A549 treated with ZK216348 at 1 μM for 4 hours (cell line): Measurements from ENCODE around the gene FAM120A. TPM values are rescaled to one million over a fixed set of nuclear protein-coding genes. Genes with fewer than 3 reads are reported as not detected.

Source experiments
- total RNA-seq: library from RNA; stranded (reverse); fragments of 200-300 nt; extraction: Qiagen RNA extraction; gene quantifications from 5 replicates; pipeline ENCODE4 v1.2.3, GENCODE V29; 2022; ENCODE audit warnings: low read depth

Gene FAM120A, protein sequence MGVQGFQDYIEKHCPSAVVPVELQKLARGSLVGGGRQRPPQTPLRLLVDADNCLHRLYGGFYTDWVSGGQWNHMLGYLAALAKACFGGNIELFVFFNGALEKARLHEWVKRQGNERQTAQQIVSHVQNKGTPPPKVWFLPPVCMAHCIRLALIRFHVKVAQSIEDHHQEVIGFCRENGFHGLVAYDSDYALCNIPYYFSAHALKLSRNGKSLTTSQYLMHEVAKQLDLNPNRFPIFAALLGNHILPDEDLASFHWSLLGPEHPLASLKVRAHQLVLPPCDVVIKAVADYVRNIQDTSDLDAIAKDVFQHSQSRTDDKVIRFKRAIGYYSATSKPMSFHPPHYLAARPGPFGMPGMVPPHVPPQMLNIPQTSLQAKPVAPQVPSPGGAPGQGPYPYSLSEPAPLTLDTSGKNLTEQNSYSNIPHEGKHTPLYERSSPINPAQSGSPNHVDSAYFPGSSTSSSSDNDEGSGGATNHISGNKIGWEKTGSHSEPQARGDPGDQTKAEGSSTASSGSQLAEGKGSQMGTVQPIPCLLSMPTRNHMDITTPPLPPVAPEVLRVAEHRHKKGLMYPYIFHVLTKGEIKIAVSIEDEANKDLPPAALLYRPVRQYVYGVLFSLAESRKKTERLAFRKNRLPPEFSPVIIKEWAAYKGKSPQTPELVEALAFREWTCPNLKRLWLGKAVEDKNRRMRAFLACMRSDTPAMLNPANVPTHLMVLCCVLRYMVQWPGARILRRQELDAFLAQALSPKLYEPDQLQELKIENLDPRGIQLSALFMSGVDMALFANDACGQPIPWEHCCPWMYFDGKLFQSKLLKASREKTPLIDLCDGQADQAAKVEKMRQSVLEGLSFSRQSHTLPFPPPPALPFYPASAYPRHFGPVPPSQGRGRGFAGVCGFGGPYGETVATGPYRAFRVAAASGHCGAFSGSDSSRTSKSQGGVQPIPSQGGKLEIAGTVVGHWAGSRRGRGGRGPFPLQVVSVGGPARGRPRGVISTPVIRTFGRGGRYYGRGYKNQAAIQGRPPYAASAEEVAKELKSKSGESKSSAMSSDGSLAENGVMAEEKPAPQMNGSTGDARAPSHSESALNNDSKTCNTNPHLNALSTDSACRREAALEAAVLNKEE
- total RNA-seq, result 69.9 to 88.9 TPM (median 77.5 TPM) in 5 replicates

DNA sequence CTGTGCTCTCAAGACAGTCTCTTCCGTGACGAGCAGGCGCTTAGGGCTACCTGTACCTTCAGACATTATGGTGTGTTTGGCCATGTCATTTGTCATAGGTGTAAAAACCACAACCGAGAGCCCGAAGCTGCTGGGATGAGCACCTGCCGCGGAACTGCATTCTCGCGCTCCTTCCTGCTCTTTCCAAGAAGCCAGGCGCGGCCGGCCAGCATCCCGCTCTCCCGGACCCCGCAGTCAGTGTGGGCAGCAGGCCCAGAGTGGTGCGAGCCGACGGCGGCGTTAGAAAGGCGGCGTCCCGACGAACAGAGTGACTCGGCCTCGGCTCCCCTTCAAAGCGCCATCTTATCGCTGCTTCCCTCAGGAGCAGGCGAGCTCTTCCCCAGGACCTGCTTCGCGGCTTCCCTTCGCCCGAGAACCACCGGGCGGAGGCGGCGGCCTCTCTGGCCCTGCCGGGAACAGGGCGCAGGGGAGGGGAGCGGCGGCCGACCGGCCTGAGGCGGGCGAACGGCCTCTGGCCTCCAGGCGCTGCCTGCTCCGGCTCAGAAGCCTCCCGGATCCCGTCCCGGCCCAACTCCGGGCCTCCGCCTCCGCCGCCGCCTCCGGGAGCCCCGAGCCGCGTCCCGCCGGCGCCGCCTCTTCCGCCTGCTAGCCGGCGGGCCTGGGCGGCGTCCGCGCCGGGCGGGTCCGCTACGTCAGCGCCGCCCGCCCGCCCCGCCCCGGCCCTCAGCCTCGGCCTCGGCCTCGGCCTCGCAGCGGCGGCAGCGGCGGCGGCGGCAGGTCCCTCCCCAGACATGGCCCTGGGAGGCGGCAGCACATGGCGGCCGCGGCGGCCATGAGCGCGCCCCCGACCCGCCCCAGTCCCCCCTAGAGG, at the start of gene FAM120A:
Gene FAM120A, plus strand, starts transcription at position 741 of the 871 bp plus-strand sequence. CDS start 231 bp downstream, outside the sequence.

DNA sequence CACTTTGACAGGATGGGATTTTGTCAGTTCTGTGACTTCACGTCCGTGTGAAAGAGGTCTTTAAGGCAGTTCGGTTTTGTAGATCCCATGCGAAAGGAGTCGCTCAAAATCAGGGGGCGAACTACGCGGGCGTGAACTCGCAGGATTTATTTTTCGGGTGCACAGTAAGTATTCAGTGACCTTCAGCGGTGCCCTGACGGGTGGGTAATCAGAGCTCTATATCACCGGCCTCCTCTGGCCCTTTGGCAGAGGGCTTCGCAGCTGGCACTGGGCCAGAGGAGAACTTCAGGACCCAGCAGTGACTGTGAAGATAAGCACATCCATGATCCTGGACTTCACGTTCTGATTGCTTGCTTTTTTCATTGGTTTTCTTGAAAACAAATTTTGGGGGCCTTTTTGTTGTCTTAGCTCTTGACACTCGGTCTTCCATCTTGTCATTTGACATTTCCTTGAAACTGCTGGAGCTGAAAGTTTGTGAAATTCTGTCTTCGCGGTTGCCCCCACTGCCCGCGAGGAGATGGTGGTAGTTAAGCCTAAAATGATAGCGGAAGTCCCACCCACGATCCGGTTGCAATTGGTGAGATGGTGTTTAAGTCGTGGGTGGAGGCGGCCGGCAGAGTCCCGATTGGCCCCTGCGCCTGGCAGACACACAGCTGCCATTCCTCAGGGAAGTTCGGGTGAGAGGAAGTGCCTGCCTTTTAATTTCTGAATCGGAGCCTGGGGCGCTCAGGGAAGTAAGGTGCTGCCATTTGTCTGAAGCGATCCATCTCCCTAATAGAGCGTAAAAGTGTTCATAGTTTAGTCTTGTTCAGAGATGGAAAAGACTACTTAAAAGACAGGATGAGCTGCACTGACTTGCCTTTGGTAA, 1.8 kb downstream of the FAM120A start, which contains the start of gene FAM120AOS:
Gene FAM120AOS, minus strand, starts transcription at position 535 of the 868 bp plus-strand sequence. CDS start 872 bp downstream, outside the sequence.

DNA sequence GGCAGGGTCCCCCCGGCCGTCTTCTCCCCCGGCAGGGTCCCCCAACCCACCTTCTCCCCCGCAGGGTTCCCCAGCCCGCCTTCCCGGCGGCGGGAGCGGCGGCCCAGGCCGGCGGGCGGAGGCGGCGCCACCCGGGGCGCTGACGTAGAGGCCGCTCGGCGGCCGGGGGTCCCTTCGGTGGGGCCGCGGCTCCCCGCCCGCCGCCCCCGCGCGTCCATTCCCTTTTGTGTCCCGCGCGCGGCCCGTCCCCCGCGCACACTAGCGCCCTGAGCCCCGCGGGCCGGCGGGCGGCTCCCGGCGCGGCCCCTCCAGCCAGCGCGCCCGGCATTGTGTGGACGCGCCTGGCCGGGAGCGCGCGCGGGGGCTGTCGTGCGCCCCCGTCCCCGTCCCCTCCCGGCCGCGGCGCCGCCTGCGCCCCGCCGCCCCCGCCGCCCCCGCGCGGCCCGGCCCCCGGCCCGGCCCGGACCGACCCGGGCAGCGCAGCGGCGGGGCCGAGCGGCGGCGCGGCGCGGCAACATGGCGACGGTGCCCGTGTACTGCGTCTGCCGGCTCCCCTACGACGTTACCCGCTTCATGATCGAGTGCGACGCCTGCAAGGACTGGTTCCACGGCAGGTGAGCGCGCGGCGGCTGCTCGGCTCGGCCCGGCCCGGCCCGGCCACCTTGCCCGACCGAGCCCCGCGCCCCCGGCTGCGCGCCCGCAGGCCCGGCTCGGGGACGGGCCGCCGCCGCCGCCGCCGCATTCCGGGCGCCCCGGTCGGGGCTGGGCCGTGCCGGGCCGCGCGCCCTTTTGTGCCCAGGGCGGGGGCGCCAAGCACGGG, 125.0 kb downstream of the FAM120A start, which contains the start of gene PHF2:
Gene PHF2, plus strand, starts transcription at position 327 of the 820 bp plus-strand sequence. Its CDS starts 190 bp downstream, at position 517.

Other genes with a start within 250 kb of the FAM120A start
- 45.6 to 51.1 TPM (median 49.1 TPM) in 5 replicates for gene FAM120AOS, start 1.9 kb downstream of the FAM120A start, total RNA-seq
- gene PHF2, start 124.9 kb downstream of the FAM120A start, total RNA-seq, result 13.5 to 18.9 TPM (median 17.9 TPM) in 5 replicates